Renal cortex interstitium (tissue), 15 donors: Measurements from ENCODE around the gene ARRDC2. TPM values are rescaled to one million over a fixed set of nuclear protein-coding genes. Genes with fewer than 3 reads are reported as not detected.

ENCODE experiments used
- DNase-seq, 11 donors: peaks; one replicate each; pipeline ENCODE4 v3.0.0-alpha.2; 2013; ENCODE audit warnings: low read depth in 9 of 11, low spot score in 4 of 11; ENCODE audit errors: extremely low read depth in 1 of 11
- long read RNA-seq, 16 experiments: transcript quantifications; one replicate each; lab custom pipeline, GENCODE V29; 2026
- polyA plus RNA-seq, 3 donors: library from polyadenylated mRNA; unstranded; fragments of 120-200 nt; gene quantifications; one replicate each; pipeline ENCODE4 v1.2.1, GENCODE V29; 2013; ENCODE audit not compliant: insufficient read length in 3 of 3

Gene ARRDC2
- 1 to 10 TPM; 3.4 to 7.5 (median 3.8) TPM for polyA plus RNA-seq
- long read RNA-seq, donor 1, result 0 reads
- long read RNA-seq, donor 2, partial matches to known transcripts, result 0 of 1 reads
- long read RNA-seq, donor 2, other reads (novel, unspliced or antisense), result 0 of 1 reads
- long read RNA-seq, donor 3, partial matches to known transcripts, result 0 of 4 reads
- long read RNA-seq, donor 3, other reads (novel, unspliced or antisense), result 0 of 4 reads
- long read RNA-seq, donor 4, partial matches to known transcripts, result 0 of 2 reads
- long read RNA-seq, donor 4, other reads (novel, unspliced or antisense), result 0 of 2 reads
- long read RNA-seq, donor 5, partial matches to known transcripts, result 0 of 3 reads
- long read RNA-seq, donor 5, other reads (novel, unspliced or antisense), result 0 of 3 reads
- long read RNA-seq, donor 6, partial matches to known transcripts, result 0 of 2 reads
- long read RNA-seq, donor 6, other reads (novel, unspliced or antisense), result 0 of 2 reads
- long read RNA-seq, donor 7, partial matches to known transcripts, result 0 of 2 reads
- long read RNA-seq, donor 7, other reads (novel, unspliced or antisense), result 0 of 2 reads
- long read RNA-seq, donor 8, result 0 reads
- long read RNA-seq, donor 9, partial matches to known transcripts, result 0 of 1 reads
- long read RNA-seq, donor 9, other reads (novel, unspliced or antisense), result 0 of 1 reads
- long read RNA-seq, donor 10, partial matches to known transcripts, result 0 of 5 reads
- long read RNA-seq, donor 10, other reads (novel, unspliced or antisense), result 0 of 5 reads
- long read RNA-seq, donor 11, partial matches to known transcripts, result 0 of 1 reads
- long read RNA-seq, donor 11, other reads (novel, unspliced or antisense), result 0 of 1 reads
- long read RNA-seq, donor 12, result 0 reads
- long read RNA-seq, donor 13, result 0 reads
- long read RNA-seq, donor 14, partial matches to known transcripts, result 0 of 4 reads
- long read RNA-seq, donor 14, other reads (novel, unspliced or antisense), result 0 of 4 reads
- long read RNA-seq, donor 15, result 0 reads
- long read RNA-seq, donor 16, partial matches to known transcripts, result 0 of 2 reads
- long read RNA-seq, donor 16, other reads (novel, unspliced or antisense), result 0 of 2 reads

- peak; percentile 73 to 95 (median 89) for DNase-seq
Measured at GRCh38 chr19:18007917-18008673, at the start of gene ARRDC2. Gene ARRDC2, plus strand, starts transcription at chr19:18008170. Its CDS starts 141 bp downstream, at chr19:18008311.

- DNase-seq, result no peak
Measured at GRCh38 chr19:17963936-17964691, 43.9 kb upstream of the ARRDC2 start.

- DNase-seq, result no peak
Measured at GRCh38 chr19:17965370-17966128, 42.4 kb upstream of the ARRDC2 start.

- no peak for DNase-seq
Measured at GRCh38 chr19:17966129-17966483, 41.9 kb upstream of the ARRDC2 start.

GRCh38 chr19:17966550-17967256 lies 41.3 kb upstream of the ARRDC2 start, which contains the start of gene KCNN1:
Gene KCNN1, plus strand, starts transcription at chr19:17967107. Its CDS starts 6,782 bp downstream, at chr19:17973889.
- no peak for DNase-seq

GRCh38 chr19:17967257-17968051 lies 40.5 kb upstream of the ARRDC2 start:
- DNase-seq, result no peak

- no peak for DNase-seq
Measured at GRCh38 chr19:17968362-17968761, 39.6 kb upstream of the ARRDC2 start.

- no peak for DNase-seq
Measured at GRCh38 chr19:17969096-17969792, 38.7 kb upstream of the ARRDC2 start.

- no peak for DNase-seq
Measured at GRCh38 chr19:17972230-17972629, 35.7 kb upstream of the ARRDC2 start.

- no peak for DNase-seq
Measured at GRCh38 chr19:17973759-17974158, 34.2 kb upstream of the ARRDC2 start.

GRCh38 chr19:17974551-17974950 lies 33.4 kb upstream of the ARRDC2 start:
- no peak for DNase-seq

GRCh38 chr19:17975032-17975431 lies 32.9 kb upstream of the ARRDC2 start:
- no peak for DNase-seq

GRCh38 chr19:17977021-17977420 lies 30.9 kb upstream of the ARRDC2 start:
- DNase-seq, result no peak

- DNase-seq, result no peak
Measured at GRCh38 chr19:17977488-17977887, 30.5 kb upstream of the ARRDC2 start.

GRCh38 chr19:17981611-17982010 lies 26.4 kb upstream of the ARRDC2 start:
- no peak for DNase-seq

GRCh38 chr19:17982430-17982829 lies 25.5 kb upstream of the ARRDC2 start:
- DNase-seq, result no peak
